K562 (cell line): Measurements from ENCODE around the gene TRPM4. TPM values are rescaled to one million over a fixed set of nuclear protein-coding genes. Genes with fewer than 3 reads are reported as not detected.

ENCODE experiments used
- ATF7 ChIP-seq: fragments of 450-650 bp; IDR thresholded peaks from 2 replicates; pipeline ENCODE4 v1.7.1; 2014; ENCODE audit warnings: mild to moderate bottlenecking, moderate library complexity
- CEBPB ChIP-seq: fragments of 450-650 bp; IDR thresholded peaks from 2 replicates; pipeline ENCODE4 v1.6.1; 2016; ENCODE audit warnings: missing genetic modification characterization, missing compliant biosample characterization
- CTCF ChIP-seq, 3 experiments: IDR thresholded peaks in 2 of 3; conservative IDR thresholded peaks in 1 of 3; 2 replicates each; pipeline ENCODE4 v1.5.1; 2011 to 2012; ENCODE audit warnings: low read length in 3 of 3, mild to moderate bottlenecking in 3 of 3, control low read depth in 2 of 3, improper control_type of control experiment in 1 of 3, inconsistent platforms in 1 of 3, low read depth in 1 of 3, mixed read lengths in 1 of 3, moderate library complexity in 1 of 3; ENCODE audit not compliant: insufficient read depth in 2 of 3
- DLX4 ChIP-seq: fragments of 250-450 bp; sonication (Bioruptor Pico); IDR thresholded peaks from 2 replicates; pipeline ENCODE4 v1.6.1; 2021; ENCODE audit warnings: mild to moderate bottlenecking
- DPF2 ChIP-seq: fragments of 450-650 bp; IDR thresholded peaks from 2 replicates; pipeline ENCODE4 v1.6.1; 2016
- ELF4 ChIP-seq: fragments of 450-650 bp; formaldehyde crosslinking; IDR thresholded peaks from 2 replicates; pipeline ENCODE4 v1.4.0; 2022; ENCODE audit warnings: missing genetic modification characterization
- ELK3 ChIP-seq: fragments of 450-650 bp; formaldehyde crosslinking; IDR thresholded peaks from 2 replicates; pipeline ENCODE4 v1.4.0; 2020; ENCODE audit warnings: mild to moderate bottlenecking
- ETV6 ChIP-seq, 3 experiments: fragments of 150-350 bp in 1 of 3; sonication (generic) in 1 of 3; formaldehyde crosslinking in 1 of 3; IDR thresholded peaks; 2 replicates each; pipeline versions ENCODE4 v1.6.1 to v1.8.0; 2014 to 2022; ENCODE audit warnings: borderline replicate concordance in 2 of 3, low read depth in 2 of 3, antibody characterized with exemption in 1 of 3, low read length in 1 of 3, mild to moderate bottlenecking in 1 of 3, missing genetic modification reagents in 1 of 3
- EZH2 ChIP-seq: IDR thresholded peaks from 2 replicates; pipeline ENCODE4 v1.6.1; 2012; ENCODE audit warnings: low read depth, mild to moderate bottlenecking, inconsistent platforms, low read length, borderline replicate concordance
- GABPA ChIP-seq: fragments of 200-800 bp; sonication (Bioruptor generic); conservative IDR thresholded peaks from 2 replicates; pipeline ENCODE4 v1.6.1; 2016; ENCODE audit warnings: low read depth, missing genetic modification characterization, missing compliant biosample characterization
- HDAC8 ChIP-seq: fragments of 450-650 bp; IDR thresholded peaks from 2 replicates; pipeline ENCODE4 v1.6.1; 2016; ENCODE audit warnings: mild to moderate bottlenecking, missing genetic modification characterization, moderate library complexity, missing compliant biosample characterization
- HLTF ChIP-seq: fragments of 450-650 bp; IDR thresholded peaks from 2 replicates; pipeline ENCODE4 v1.6.1; 2016
- ILF3 ChIP-seq: fragments of 450-650 bp; IDR thresholded peaks from 2 replicates; pipeline ENCODE4 v1.6.1; 2018; ENCODE audit warnings: antibody characterized with exemption, mild to moderate bottlenecking, moderate library complexity, borderline replicate concordance
- KLF16 ChIP-seq: IDR thresholded peaks from 2 replicates; pipeline ENCODE4 v1.6.1; 2016; ENCODE audit warnings: antibody characterized with exemption
- KLF6 ChIP-seq: fragments of 250-450 bp; sonication (Bioruptor Pico); IDR thresholded peaks from 2 replicates; pipeline ENCODE4 v1.4.0; 2020; ENCODE audit warnings: mild to moderate bottlenecking, moderate library complexity, borderline replicate concordance
- L3MBTL2 ChIP-seq: fragments of 450-650 bp; IDR thresholded peaks from 2 replicates; pipeline ENCODE4 v1.6.1; 2016; ENCODE audit warnings: mild to moderate bottlenecking, moderate library complexity
- MAX ChIP-seq: sonication (generic); formaldehyde crosslinking; IDR thresholded peaks from 2 replicates; pipeline ENCODE4 v1.9.0; 2022; ENCODE audit warnings: mild to moderate bottlenecking, missing genetic modification reagents
- MECOM ChIP-seq: fragments of 250-450 bp; sonication (Bioruptor Pico); IDR thresholded peaks from 2 replicates; pipeline ENCODE4 v1.8.0; 2022; ENCODE audit warnings: inconsistent platforms
- MTA2 ChIP-seq: fragments of 450-650 bp; IDR thresholded peaks from 2 replicates; pipeline ENCODE4 v1.6.1; 2016; ENCODE audit warnings: low read depth
- NFE2 ChIP-seq: IDR thresholded peaks from 2 replicates; pipeline ENCODE4 v1.6.1; 2014; ENCODE audit warnings: antibody characterized with exemption, low read depth
- PML ChIP-seq: IDR thresholded peaks from 2 replicates; pipeline ENCODE4 v1.6.1; 2012; ENCODE audit warnings: low read length, inconsistent platforms
- POLR2AphosphoS2 ChIP-seq: IDR thresholded peaks from 2 replicates; pipeline ENCODE4 v1.6.1; 2012; ENCODE audit warnings: low read length, improper control_type of control experiment
- PURB ChIP-seq: sonication (generic); formaldehyde crosslinking; IDR thresholded peaks from 2 replicates; pipeline ENCODE4 v1.9.0; 2021; ENCODE audit warnings: low read depth, mild to moderate bottlenecking, missing genetic modification reagents
- SP1 ChIP-seq: sonication (generic); formaldehyde crosslinking; IDR thresholded peaks from 2 replicates; pipeline ENCODE4 v1.8.1; 2022; ENCODE audit warnings: mild to moderate bottlenecking, missing genetic modification reagents
- STAG1 ChIP-seq: sonication (generic); formaldehyde crosslinking; IDR thresholded peaks from 2 replicates; pipeline ENCODE4 v1.5.0; 2020; ENCODE audit warnings: missing genetic modification reagents, borderline replicate concordance
- ZNF184 ChIP-seq: sonication (generic); formaldehyde crosslinking; IDR thresholded peaks from 2 replicates; pipeline ENCODE4 v1.5.0; 2020; ENCODE audit warnings: missing genetic modification reagents
- ZNF717 ChIP-seq: fragments of 250-450 bp; sonication (Bioruptor Pico); IDR thresholded peaks from 2 replicates; pipeline ENCODE4 v1.5.0; 2021
- polyA plus RNA-seq, 8 experiments: library from polyadenylated mRNA; depleted of rRNA in 4 of 8; stranded (reverse) in 5 of 8; unstranded in 3 of 8; fragments of >200 nt; fragmentation: Nextera tagmentation in 2 of 8; fragmentation: Illumina TruSeq in 1 of 8; extraction: Ambion mirVana in 2 of 8; extraction: Trizol in 1 of 8; gene quantifications; 2 replicates each; pipeline versions ENCODE4 v1.2.1 to v1.2.3, GENCODE V29; 2011 to 2014; ENCODE audit warnings: inconsistent platforms in 1 of 8, missing spikeins in 1 of 8
- total RNA-seq, 7 experiments: library from RNA; depleted of rRNA in 6 of 7; stranded (reverse); fragments of >200 nt in 6 of 7; fragmentation: Illumina TruSeq in 2 of 7; extraction: Trizol in 2 of 7; gene quantifications; 2 replicates each; pipeline versions ENCODE4 v1.2.1 to v1.2.3, GENCODE V29; 2011 to 2021; ENCODE audit warnings: low replicate concordance in 1 of 7

TRPM4 gene
- total and polyA plus RNA-seq, 9 of the 15 experiments (the other 6 are each of a cell fraction or from before 2014, with no cell fraction given), result 6.5 to 45.4 (median 15.2) TPM

GRCh38 chr19:49151267-49152118 is 6.1 kb upstream of the TRPM4 start (continued):
- peak; percentile 92 for TF ChIP-seq SP1
- TF ChIP-seq EZH2, result no peak
- no peak for TF ChIP-seq HLTF
- peak; percentile 45; the same call in 1 of the 2 replicates for TF ChIP-seq DPF2
- no peak for TF ChIP-seq ILF3
- peak; percentile 61; the same call in 1 of the 2 replicates for TF ChIP-seq PML
- no peak for TF ChIP-seq STAG1 (CRISPR knock-in tag)
- peak; percentile 98 for TF ChIP-seq L3MBTL2
- no peak for TF ChIP-seq MECOM (CRISPR knock-in tag)
- TF ChIP-seq KLF16, result no peak; the same call in 1 of the 2 replicates
- peak; percentile 18; the same call in 1 of the 2 replicates for TF ChIP-seq MTA2
- TF ChIP-seq KLF6 (CRISPR knock-in tag), result no peak
- TF ChIP-seq ETV6 (IDR thresholded peaks at IDR 0.05; ENCODE audit: borderline replicate concordance in 1 of 2, low read depth in 2 of 2, low read length in 1 of 2), result 0 out of 4 replicates have a peak, but pooled peaks of 1 of the 2 experiments have one; percentile 9
- no peak for TF ChIP-seq ETV6 (CRISPR knock-in tag; IDR thresholded peaks at IDR 0.05; ENCODE audit: borderline replicate concordance)
- TF ChIP-seq PURB (CRISPR knock-in tag), result no peak
- TF ChIP-seq CTCF (IDR thresholded peaks at IDR 0.05 in 2 of 3, conservative IDR thresholded peaks at IDR 0.05 in 1 of 3; ENCODE audit: insufficient read depth in 2 of 3, low read depth in 1 of 3, low read length in 3 of 3), result peak in 2 of 3 experiments; percentile 17 to 21; a peak in 1 of 6 replicates
- TF ChIP-seq DLX4 (CRISPR knock-in tag), result no peak
- TF ChIP-seq HDAC8 (tag), result no peak
- peak; percentile 39; the same call in 1 of the 2 replicates for TF ChIP-seq ELF4 (CRISPR knock-in tag)
- TF ChIP-seq MAX (CRISPR knock-in tag), result peak; percentile 98
- no peak for TF ChIP-seq ELK3 (CRISPR knock-in tag)
- TF ChIP-seq POLR2AphosphoS2, result peak; percentile 62; the same call in 1 of the 2 replicates
- no peak for TF ChIP-seq ZNF717 (CRISPR knock-in tag)
- TF ChIP-seq ZNF184 (CRISPR knock-in tag), result no peak
- no peak for TF ChIP-seq CEBPB (tag)
- TF ChIP-seq ATF7, result peak; percentile 80
- 0 out of 2 replicates have a peak, but pooled peaks have one; percentile 1 for TF ChIP-seq NFE2
- TF ChIP-seq GABPA (tag), result no peak
